HCT116 (cell line): ENCODE results near the gene ABCA6. TPM values are rescaled to one million over a fixed set of nuclear protein-coding genes. Genes with fewer than 3 reads are reported as not detected.

Source experiments
- ATAC-seq: fragments of 200-7000 bp; cut with Tn5 transposase; 2 replicates; pipeline ENCODE4 v1.9.1; 2020; ENCODE audit warnings: mild to moderate bottlenecking, moderate library complexity
- BruUV-seq: library from RNA; stranded (reverse); fragments of 400-500 nt; replicated peaks from 2 replicates; lab custom pipeline; 2021; lab: Mats Ljungman, UMichigan
- CTCF ChIA-PET: fragments of 300-600 bp; sonication (Branson Sonifier 250); formaldehyde crosslinking; loops from one replicate; lab custom pipeline; 2021; ENCODE audit warnings: antibody characterized with exemption; lab: Charles Lee
- POLR2A ChIA-PET: fragments of 300-600, 350-600 bp; sonication (Branson Sonifier 250); formaldehyde crosslinking; loops from one replicate; lab custom pipeline; 2021; ENCODE audit warnings: antibody characterized with exemption; lab: Charles Lee
- RAD21 ChIA-PET, 2 experiments: fragments of 300-600 bp; sonication (Branson Sonifier 250); formaldehyde crosslinking; loops; one replicate each; lab custom pipeline; 2023; ENCODE audit warnings: low total read pairs in 2 of 2; ENCODE audit not compliant: uncharacterized antibody in 2 of 2, unreplicated experiment in 2 of 2, low non-redundant PET in 1 of 2; lab: Charles Lee
- DNase-seq: peaks from one replicate; pipeline ENCODE4 v3.0.0-alpha.2; 2010; ENCODE audit warnings: low read depth, low spot score
- H2AFZ ChIP-seq: fragments of 200-600 bp; shearing (Covaris generic), sonication (generic); 2 replicates; pipeline ENCODE4 v1.6.1; 2017; ENCODE audit warnings: low read depth, mixed run types, mixed read lengths, antibody characterized with exemption, low read length; ENCODE audit not compliant: poor library complexity, severe bottlenecking
- H3K27ac ChIP-seq: 2 replicates; pipeline ENCODE4 v1.5.1; 2012; ENCODE audit warnings: low read depth, low read length
- H3K27me3 ChIP-seq: fragments of 200-600 bp; sonication (generic); 2 replicates; pipeline ENCODE4 v1.6.1; 2016; ENCODE audit warnings: mixed run types, low read length, mixed read lengths; ENCODE audit not compliant: insufficient read depth
- H3K36me3 ChIP-seq, 2 experiments: fragments of 200-500 bp in 1 of 2; fragments of 200-600 bp in 1 of 2; sonication (Bioruptor generic) in 1 of 2; sonication (generic) in 1 of 2; 2 replicates each; pipeline versions ENCODE4 v1.5.1 to v1.6.1; 2014 to 2016; ENCODE audit warnings: low read length in 2 of 2, inconsistent platforms in 1 of 2, mixed read lengths in 1 of 2, mixed run types in 1 of 2; ENCODE audit not compliant: insufficient read depth in 2 of 2, control insufficient read depth in 1 of 2
- H3K4me1 ChIP-seq, 2 experiments: fragments of 200-600 bp in 1 of 2; sonication (generic) in 1 of 2; 2 replicates each; pipeline versions ENCODE4 v1.5.1 to v1.6.1; 2012 to 2017; ENCODE audit warnings: low read length in 2 of 2, inconsistent platforms in 1 of 2, mild to moderate bottlenecking in 1 of 2, mixed read lengths in 1 of 2, mixed run types in 1 of 2, moderate library complexity in 1 of 2; ENCODE audit not compliant: insufficient read depth in 2 of 2, control insufficient read depth in 1 of 2
- H3K4me2 ChIP-seq: fragments of 200-600 bp; sonication (generic); 2 replicates; pipeline ENCODE4 v1.6.1; 2017; ENCODE audit warnings: mixed run types, low read length, mixed read lengths
- H3K4me3 ChIP-seq, 2 experiments: fragments of 200-600 bp in 1 of 2; sonication (generic) in 1 of 2; replicated peaks in 1 of 2; 2 replicates each; pipeline ENCODE4 v1.5.1; 2011 to 2016; ENCODE audit warnings: low read length in 2 of 2, control low read depth in 1 of 2, low read depth in 1 of 2, mild to moderate bottlenecking in 1 of 2, mixed read lengths in 1 of 2, mixed run types in 1 of 2
- H3K79me2 ChIP-seq: fragments of 200-600 bp; sonication (generic); 2 replicates; pipeline ENCODE4 v1.6.1; 2017; ENCODE audit warnings: mild to moderate bottlenecking, mixed run types, low read length, moderate library complexity, mixed read lengths; ENCODE audit not compliant: insufficient read depth
- H3K9ac ChIP-seq: fragments of 200-600 bp; sonication (generic); 2 replicates; pipeline ENCODE4 v1.6.1; 2016; ENCODE audit warnings: low read length, mixed read lengths
- H3K9me2 ChIP-seq: fragments of 200-600 bp; sonication (generic), shearing (Covaris generic); 2 replicates; pipeline ENCODE4 v1.6.1; 2017; ENCODE audit warnings: mixed run types, mild to moderate bottlenecking, moderate library complexity; ENCODE audit not compliant: insufficient read depth
- H3K9me3 ChIP-seq, 2 experiments: fragments of 200-500 bp in 1 of 2; fragments of 200-600 bp in 1 of 2; sonication (Bioruptor generic) in 1 of 2; sonication (generic) in 1 of 2; 2 replicates each; pipeline ENCODE4 v1.6.1; 2014 to 2017; ENCODE audit warnings: low read length in 2 of 2, mixed read lengths in 2 of 2, inconsistent platforms in 1 of 2, low read depth in 1 of 2, mild to moderate bottlenecking in 1 of 2, mixed run types in 1 of 2, moderate library complexity in 1 of 2; ENCODE audit not compliant: control insufficient read depth in 1 of 2, insufficient read depth in 1 of 2
- H4K20me1 ChIP-seq: fragments of 200-600 bp; sonication (generic), shearing (Covaris generic); 2 replicates; pipeline ENCODE4 v1.6.1; 2017; ENCODE audit warnings: mixed run types, mild to moderate bottlenecking, moderate library complexity; ENCODE audit not compliant: insufficient read depth
- YY1 ChIP-seq: IDR thresholded peaks from 2 replicates; pipeline ENCODE4 v1.6.1; 2011; ENCODE audit warnings: low read length, low read depth, moderate library complexity, mild to moderate bottlenecking; ENCODE audit not compliant: insufficient replicate concordance; ENCODE audit errors: extremely low read depth
- intact Hi-C: fragments of 100-400 bp; cut with micrococcal nuclease; formaldehyde crosslinking; loops from 2 replicates; pipeline ENCODE4 v1.10.0; 2022
- microRNA-seq: library from miRNA; unstranded; fragments of <30 nt; microRNA quantifications from one replicate; pipeline ENCODE4, GENCODE V29; 2016; ENCODE audit warnings: borderline number of aligned reads
- total RNA-seq: library from RNA; stranded (reverse); gene quantifications from one replicate; pipeline ENCODE4 v1.2.1, GENCODE V29; 2021; ENCODE audit not compliant: unreplicated experiment

ABCA6 gene
- total RNA-seq, 1 experiment from 2014 or later, result 0.44 TPM

DNA sequence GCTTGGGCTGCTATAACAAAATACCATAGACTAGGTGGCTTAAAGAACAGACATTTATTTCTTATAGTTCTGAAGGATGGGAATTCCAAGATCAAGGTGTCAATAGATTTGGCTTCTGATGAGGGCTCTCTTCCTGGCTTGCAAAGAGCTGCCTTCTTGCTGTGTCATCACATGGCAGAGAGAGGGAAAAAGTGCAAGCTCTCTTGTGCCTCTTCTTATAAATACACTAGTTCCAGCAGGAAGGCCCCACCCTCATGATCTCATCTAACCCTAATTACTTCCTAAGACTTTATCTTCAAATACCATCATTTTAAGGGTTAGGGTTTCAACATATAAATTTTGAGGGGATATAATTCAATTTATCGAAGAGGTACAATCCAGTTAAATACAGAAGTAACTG lies 111.5 kb downstream of the ABCA6 start:
- Histone ChIP-seq H3K9me2 (no peaks in the 10 kb centered on the region), H3K27ac (no peak overlapping the region), H3K27me3 (no peaks in the 10 kb centered on the region), H3K9ac (no peak overlapping the region), H3K9me3 (no peaks in the 10 kb centered on the region), H4K20me1 (no peaks in the 10 kb centered on the region), H3K79me2 (no peaks in the 10 kb centered on the region), H3K4me3 (no peak overlapping the region), H3K4me2 (no peak overlapping the region), H3K4me1 (no peaks in the 10 kb centered on the region), H2AFZ (no peak overlapping the region), H3K36me3 (no peaks in the 10 kb centered on the region)
- intact Hi-C loops, result no loop called here
- no peak for TF ChIP-seq YY1
- ATAC-seq, result no peak
- ChIA-PET CTCF (no interaction called here), POLR2A (no interaction called here), RAD21 (no interaction called here)
- BruUV-seq, result no TSS peak
- no peak for DNase-seq

Small RNA genes lying within 50 kb of the gene (microRNA-seq; reads per million reads assigned to microRNA genes)
- gene MIR4524A (not detected), gene MIR4524B (not detected)

Other genes with a start within 250 kb of the ABCA6 start
- gene ABCA8, start 186.5 kb downstream of the ABCA6 start, total RNA-seq, result 0.44 TPM
- not detected for gene ABCA9, start 81.0 kb downstream of the ABCA6 start, total RNA-seq
- gene ABCA10, start 86.9 kb upstream of the ABCA6 start, total RNA-seq, result 0.34 TPM
- gene ABCA5, start 185.2 kb upstream of the ABCA6 start, total RNA-seq, result 6.8 TPM